ENCODE data around the gene RNF34.

- TF ChIP-seq CTCF (conservative IDR thresholded peaks at IDR 0.05; ENCODE audit: low read length) (no peak), EZH2phosphoT487 (IDR thresholded peaks at IDR 0.05; ENCODE audit: borderline replicate concordance, low read depth, low read length) (no peak)
Observed at GRCh38 chr12:121417847-121418246, 17.9 kb downstream of the RNF34 start.

Measured in OCI-LY7 (cell line).